Colon (tissue), 2 donors: ENCODE measurements around the gene ADAMTS14.

Experiments
- FAIRE-seq: peaks from 2 replicates; lab custom pipeline; 2012; peaks lifted over from hg19 to GRCh38; lab: Jason Lieb, UNC
- donor health status: control.
- donor health status: control.

Gene ADAMTS14

GRCh38 chr10:70692043-70692603, 19.8 kb downstream of the ADAMTS14 start:
- FAIRE-seq: no peak

GRCh38 chr10:70693619-70694335, 21.5 kb downstream of the ADAMTS14 start:
- no peak for FAIRE-seq

- FAIRE-seq: no peak
Observed at GRCh38 chr10:70694418-70695141, 22.3 kb downstream of the ADAMTS14 start.

GRCh38 chr10:70695241-70696030, 23.1 kb downstream of the ADAMTS14 start:
- FAIRE-seq: no peak

- FAIRE-seq: no peak
Observed at GRCh38 chr10:70698211-70698610, 25.9 kb downstream of the ADAMTS14 start.

GRCh38 chr10:70699063-70699658, 26.9 kb downstream of the ADAMTS14 start:
- FAIRE-seq: no peak

DNA sequence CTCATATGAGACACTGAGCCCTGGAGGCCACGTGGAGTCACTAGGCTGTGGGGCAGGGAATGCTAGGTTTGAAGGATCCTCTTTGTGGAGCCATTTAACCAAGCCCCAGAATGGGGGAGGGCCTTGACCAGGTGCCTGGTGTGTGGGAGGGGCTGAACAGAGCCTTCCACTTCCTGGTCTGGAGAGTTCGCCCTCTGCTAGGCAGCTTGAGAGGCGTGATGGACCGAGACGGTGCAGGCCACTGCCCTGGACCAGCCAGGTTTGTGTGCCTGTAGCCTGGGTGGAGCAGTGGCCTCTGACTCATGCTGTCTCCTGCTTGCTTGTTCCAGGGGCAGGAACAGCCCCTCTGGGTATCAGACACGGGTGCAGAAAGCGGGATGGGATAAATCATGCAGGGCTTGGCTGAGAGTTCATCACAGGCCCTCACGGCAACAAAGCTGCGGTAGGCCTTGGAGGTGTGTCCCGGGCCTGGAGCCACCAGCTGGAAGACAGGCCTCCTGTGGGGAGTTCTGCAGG, 27.4 kb downstream of the ADAMTS14 start:
- FAIRE-seq: no peak

DNA sequence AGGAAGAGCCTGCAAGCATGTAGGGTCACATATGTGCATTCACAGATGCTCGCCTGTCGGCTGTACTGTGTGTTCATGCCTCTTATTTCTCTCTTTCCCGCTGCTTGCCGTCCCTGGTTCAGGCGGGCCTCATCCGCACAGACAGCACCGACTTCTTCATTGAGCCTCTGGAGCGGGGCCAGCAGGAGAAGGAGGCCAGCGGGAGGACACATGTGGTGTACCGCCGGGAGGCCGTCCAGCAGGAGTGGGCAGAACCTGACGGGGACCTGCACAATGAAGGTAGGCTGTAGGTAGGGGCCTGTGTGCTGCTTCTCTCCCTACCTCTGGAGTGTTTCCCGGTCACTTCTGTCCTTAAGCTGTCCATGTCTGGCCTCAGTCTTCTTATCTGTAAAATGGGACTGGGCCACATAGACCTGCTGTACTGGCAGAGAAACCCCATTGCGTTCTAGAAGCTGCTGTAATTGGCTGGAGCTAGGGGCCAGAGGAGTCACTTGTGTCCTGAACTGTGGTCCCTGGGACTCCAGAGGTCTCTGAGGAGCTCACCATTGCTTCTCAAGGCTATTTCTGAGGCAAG, 30.0 kb downstream of the ADAMTS14 start:
- FAIRE-seq: no peak

DNA sequence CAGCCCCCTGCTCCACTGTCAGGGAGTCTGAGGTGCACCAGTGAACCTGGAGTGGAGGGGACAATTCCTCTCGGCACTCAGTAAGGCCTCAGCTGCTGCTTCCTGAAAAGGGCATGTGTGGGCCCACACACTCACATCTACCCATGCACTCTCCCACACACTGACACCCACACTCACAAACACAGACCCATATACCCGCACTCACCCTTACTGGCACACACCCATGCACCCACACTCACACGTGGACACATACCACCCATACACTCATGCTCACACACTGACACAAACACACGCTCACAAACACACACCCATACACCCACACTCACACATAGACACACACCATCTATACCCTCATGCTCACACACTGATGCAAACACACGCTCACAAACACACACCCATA, 31.9 kb downstream of the ADAMTS14 start:
- no peak for FAIRE-seq

DNA sequence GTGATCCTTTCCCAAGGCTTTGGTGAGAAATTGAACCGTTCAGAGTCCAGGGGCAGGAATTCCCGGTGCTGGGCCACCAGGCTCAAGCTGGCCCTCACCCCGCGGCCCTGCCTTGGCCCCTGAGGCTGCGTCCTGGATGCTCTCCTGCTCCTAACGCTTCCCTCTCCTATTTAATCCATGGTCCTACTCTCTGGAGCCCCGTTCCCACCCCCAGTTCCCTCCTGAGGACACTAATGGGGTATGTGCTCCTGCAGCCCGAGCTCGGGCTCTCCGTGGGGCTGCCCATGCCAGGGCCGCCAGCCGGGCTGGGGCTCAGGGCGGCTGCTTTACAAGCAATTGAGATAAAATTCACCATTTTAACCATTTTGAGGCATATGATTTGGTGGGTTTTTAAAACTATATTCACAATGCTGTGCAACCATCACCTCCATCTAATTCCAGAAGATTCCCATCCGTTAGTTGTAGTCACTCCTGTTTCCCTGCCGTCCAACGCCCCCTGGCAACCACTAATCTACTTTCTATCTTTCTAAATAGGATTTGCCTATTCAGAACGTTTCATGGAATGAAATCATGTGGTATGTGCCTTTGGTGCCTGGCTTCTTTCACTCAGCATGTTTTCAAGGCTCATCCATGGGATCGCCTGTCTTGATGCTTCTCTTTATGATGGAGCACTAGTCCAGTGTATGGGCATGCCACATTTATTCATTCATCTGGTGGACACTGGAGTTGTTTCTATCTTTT, 33.0 kb downstream of the ADAMTS14 start:
- no peak for FAIRE-seq

GRCh38 chr10:70711177-70711576, 38.9 kb downstream of the ADAMTS14 start:
- no peak for FAIRE-seq

DNA sequence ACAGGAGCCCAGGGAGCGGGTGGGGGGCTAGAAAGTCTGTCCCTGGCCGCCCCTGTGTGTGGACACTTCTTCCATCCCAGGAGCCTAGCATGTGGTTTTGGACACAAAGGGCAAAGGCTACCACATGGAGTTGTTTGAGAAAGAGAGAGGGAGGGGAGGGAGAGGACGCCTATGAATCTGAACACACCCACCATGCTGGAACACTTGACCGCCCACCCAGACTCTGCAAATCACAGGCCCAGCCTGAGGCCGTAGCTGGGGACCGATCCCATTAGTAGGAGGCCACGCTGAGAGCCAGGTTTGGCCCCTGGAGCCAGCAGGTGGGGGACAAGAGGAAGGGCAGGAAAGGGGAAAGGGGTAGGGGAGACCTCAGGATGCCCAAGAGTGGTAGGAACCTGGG, 39.6 kb downstream of the ADAMTS14 start:
- no peak for FAIRE-seq

- FAIRE-seq: no peak
Observed at GRCh38 chr10:70714245-70714644, 41.9 kb downstream of the ADAMTS14 start.

DNA sequence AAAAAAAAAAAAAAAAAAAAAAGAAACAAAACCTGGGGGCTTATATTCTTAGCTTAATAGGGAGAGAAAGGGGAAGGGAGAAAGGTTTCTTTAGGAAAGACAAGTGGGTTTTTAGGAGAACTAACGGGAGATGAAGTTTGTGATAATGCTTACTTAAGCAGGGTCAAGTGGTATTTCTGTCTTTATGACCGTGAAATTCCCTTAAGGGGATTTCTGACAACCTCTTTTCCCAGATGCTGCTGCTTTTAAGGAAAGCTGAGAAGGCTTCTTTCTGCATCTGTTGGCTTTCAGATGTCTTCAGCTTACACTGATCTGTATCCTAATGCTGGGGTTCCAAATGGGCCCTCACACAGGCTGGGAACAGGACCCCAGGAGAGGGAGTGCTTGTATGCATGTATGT, 42.6 kb downstream of the ADAMTS14 start:
- no peak for FAIRE-seq

- no peak for FAIRE-seq
Observed at GRCh38 chr10:70715853-70716795, 43.8 kb downstream of the ADAMTS14 start.

DNA sequence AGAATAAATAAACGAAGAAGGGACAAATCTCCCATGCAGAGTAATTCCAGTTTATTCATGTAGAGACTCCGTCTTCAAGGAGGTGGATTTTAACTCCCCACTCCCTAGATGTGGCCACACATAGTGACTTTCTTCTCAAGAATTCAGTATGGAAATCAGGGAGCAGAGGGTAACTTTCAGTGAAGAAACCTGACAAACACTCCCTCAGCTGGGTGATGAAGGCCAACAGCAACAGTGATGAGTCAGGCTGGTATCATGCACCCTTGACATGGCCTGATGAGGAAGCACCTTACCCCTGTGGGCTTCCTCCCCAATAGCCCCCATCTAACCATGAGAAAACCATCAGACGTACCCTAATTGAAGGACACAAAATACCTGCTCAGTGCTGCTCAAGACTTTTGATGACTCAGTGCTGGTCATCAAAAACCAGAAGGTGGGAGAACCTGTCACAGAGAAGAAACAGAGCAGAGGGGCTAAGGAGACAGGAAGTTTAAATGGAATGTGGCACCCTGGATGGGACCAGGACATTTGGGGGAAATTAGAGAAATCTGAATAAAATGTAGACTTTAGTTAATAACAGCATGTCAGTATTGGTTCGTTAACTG, 50.6 kb downstream of the ADAMTS14 start:
- no peak for FAIRE-seq

- FAIRE-seq: no peak
Observed at GRCh38 chr10:70723771-70724170, 51.5 kb downstream of the ADAMTS14 start.

GRCh38 chr10:70726909-70727495, 54.7 kb downstream of the ADAMTS14 start:
- FAIRE-seq: no peak

- FAIRE-seq: no peak
Observed at GRCh38 chr10:70728328-70728727, 56.0 kb downstream of the ADAMTS14 start.
